Left hindlimb (tissue), 1 donor: ENCODE results near the gene B3GALT2.
A peak's percentile ranks its signal among the peaks of the same experiment; 100 is the strongest.
"Not testable (repeated sequence)": the region's sequence is repeated elsewhere in the genome, so short reads cannot be mapped to it uniquely, and the experiment has no call there.

Experiments used
- DNase-seq: peaks from one replicate; pipeline ENCODE4 v3.0.0-alpha.2; 2018

The B3GALT2 gene

GRCh38 chr1:193185901-193186731, at the start of gene B3GALT2:
Gene B3GALT2 (minus strand): TSS chr1:193186613. CDS start chr1:193181562, 5,051 bp downstream.
- DNase-seq: peak; percentile 66

GRCh38 chr1:193234530-193234929, 48.1 kb upstream of the B3GALT2 start:
- DNase-seq: no peak

- DNase-seq: not testable (repeated sequence)
Observed at GRCh38 chr1:193231146-193231545, 44.7 kb upstream of the B3GALT2 start.

GRCh38 chr1:193229136-193229535, 42.7 kb upstream of the B3GALT2 start:
- DNase-seq: no peak

GRCh38 chr1:193222056-193222615, 35.7 kb upstream of the B3GALT2 start:
- no peak for DNase-seq

GRCh38 chr1:193221651-193222050, 35.2 kb upstream of the B3GALT2 start:
- no peak for DNase-seq

- DNase-seq: no peak
Observed at GRCh38 chr1:193219391-193219790, 33.0 kb upstream of the B3GALT2 start.

GRCh38 chr1:193216920-193217319, 30.5 kb upstream of the B3GALT2 start:
- DNase-seq: no peak

GRCh38 chr1:193213998-193214397, 27.6 kb upstream of the B3GALT2 start:
- DNase-seq: no peak

GRCh38 chr1:193212637-193213036, 26.2 kb upstream of the B3GALT2 start:
- no peak for DNase-seq

GRCh38 chr1:193211539-193211938, 25.1 kb upstream of the B3GALT2 start:
- no peak for DNase-seq

GRCh38 chr1:193210996-193211395, 24.6 kb upstream of the B3GALT2 start:
- DNase-seq: no peak

GRCh38 chr1:193201021-193201420, 14.6 kb upstream of the B3GALT2 start:
- DNase-seq: no peak

GRCh38 chr1:193199940-193200339, 13.5 kb upstream of the B3GALT2 start:
- DNase-seq: no peak

GRCh38 chr1:193192586-193192985, 6.2 kb upstream of the B3GALT2 start:
- no peak for DNase-seq

- no peak for DNase-seq
Observed at GRCh38 chr1:193190096-193190744, 3.8 kb upstream of the B3GALT2 start.

GRCh38 chr1:193189442-193190095, 3.2 kb upstream of the B3GALT2 start:
- DNase-seq: no peak

- not testable (repeated sequence) for DNase-seq
Observed at GRCh38 chr1:193188915-193189314, 2.5 kb upstream of the B3GALT2 start.

- no peak for DNase-seq
Observed at GRCh38 chr1:193187114-193187513, 701 bp upstream of the B3GALT2 start.

GRCh38 chr1:193185211-193185610, 1.2 kb downstream of the B3GALT2 start:
- no peak for DNase-seq

GRCh38 chr1:193184776-193185175, 1.6 kb downstream of the B3GALT2 start:
- DNase-seq: no peak

- DNase-seq: no peak
Observed at GRCh38 chr1:193183019-193183627, 3.3 kb downstream of the B3GALT2 start.

- DNase-seq: no peak
Observed at GRCh38 chr1:193181985-193182384, 4.4 kb downstream of the B3GALT2 start.
